Keratinocyte (primary cell): ENCODE results near the gene GPR146.

Experiments
- CTCF ChIP-seq, 3 experiments: IDR thresholded peaks in 1 of 3; conservative IDR thresholded peaks in 1 of 3; optimal IDR thresholded peaks in 1 of 3; 2 replicates in 2 of 3; 3 replicates in 1 of 3; pipeline versions ENCODE3 to v1.5.1; 2011; ENCODE audit warnings: low read length in 3 of 3, mild to moderate bottlenecking in 3 of 3, moderate library complexity in 2 of 3, control low read depth in 1 of 3, inconsistent platforms in 1 of 3; ENCODE audit not compliant: insufficient read depth in 2 of 3; ENCODE audit errors: extremely low read depth in 1 of 3
- EZH2 ChIP-seq: IDR thresholded peaks from one replicate; pipeline ENCODE4 v1.6.1; 2012; ENCODE audit warnings: inconsistent platforms, mild to moderate bottlenecking, low read length, moderate library complexity

GRCh38 chr7:1057416-1058291 is 13.3 kb downstream of the GPR146 start:
- no peak for TF ChIP-seq CTCF (optimal IDR thresholded peaks at IDR 0.05 in 1 of 3, IDR thresholded peaks at IDR 0.05 in 1 of 3, conservative IDR thresholded peaks at IDR 0.05 in 1 of 3; ENCODE audit: extremely low read depth in 1 of 3, insufficient read depth in 2 of 3, low read length in 3 of 3)
- no peak for TF ChIP-seq EZH2
